Cardiac muscle cell (in vitro differentiated cells and primary cell): ENCODE data around the gene KIRREL3. TPM values are rescaled to one million over a fixed set of nuclear protein-coding genes. Genes with fewer than 3 reads are reported as not detected.

Experiments
- DNase-seq, 2 donors: peaks; one replicate each; pipeline versions ENCODE4 v3.0.0 to v3.0.0-alpha.2; 2010 to 2017; ENCODE audit warnings: low read depth in 1 of 2, low spot score in 1 of 2
- H3K27ac ChIP-seq: fragments of 200-600 bp; sonication (generic); 2 replicates; pipeline ENCODE4 v1.5.1; 2016
- H3K27me3 ChIP-seq: fragments of 200-600 bp; sonication (generic); 2 replicates; pipeline ENCODE4 v1.6.0; 2016; ENCODE audit warnings: control low read depth
- H3K36me3 ChIP-seq: fragments of 200-600 bp; sonication (generic); 2 replicates; pipeline ENCODE4 v1.5.1; 2016; ENCODE audit warnings: control low read depth
- H3K4me1 ChIP-seq: fragments of 200-600 bp; sonication (generic); 2 replicates; pipeline ENCODE4 v1.8.1; 2017; ENCODE audit warnings: low read depth, mild to moderate bottlenecking, mixed run types
- H3K4me3 ChIP-seq: fragments of 200-600 bp; sonication (generic); 2 replicates; pipeline ENCODE4 v1.5.1; 2016; ENCODE audit warnings: mild to moderate bottlenecking
- H3K9me3 ChIP-seq: fragments of 200-600 bp; sonication (generic); 2 replicates; pipeline ENCODE4 v1.5.1; 2017; ENCODE audit warnings: low read depth, mild to moderate bottlenecking, control low read depth
- CTCF ChIP-seq: IDR thresholded peaks from 2 replicates; pipeline ENCODE4 v1.5.1; 2012; ENCODE audit warnings: low read depth, mild to moderate bottlenecking, low read length
- polyA plus RNA-seq: library from polyadenylated mRNA; unstranded; fragments of >200 nt; fragmentation: Nextera tagmentation; extraction: Ambion mirVana; gene quantifications from 2 replicates; pipeline ENCODE4 v1.2.1, GENCODE V29; 2016
- total RNA-seq: library from RNA; depleted of rRNA; stranded (reverse); fragments of >200 nt; gene quantifications from 2 replicates; pipeline ENCODE4 v1.2.3, GENCODE V29; 2016

KIRREL3 gene
- total and polyA plus RNA-seq, 2 experiments from 2014 or later, result 0.12 to 0.89 TPM

GRCh38 chr11:126414615-126415014, 586.0 kb downstream of the KIRREL3 start:
- no peak for TF ChIP-seq CTCF
- H3K4me1 ChIP-seq, result peaks cover 6% of the 10 kb centered on the region

GRCh38 chr11:126413843-126414405, 586.6 kb downstream of the KIRREL3 start:
- DNase-seq, result no peak
- Histone ChIP-seq H3K4me3 (no peak overlapping the region), H3K4me1 (peaks cover 5% of the 10 kb centered on the region), H3K27ac (no peak overlapping the region), H3K27me3 (no peaks in the 10 kb centered on the region), H3K36me3 (peaks cover 2% of the 10 kb centered on the region), H3K9me3 (no peaks in the 10 kb centered on the region)
- TF ChIP-seq CTCF, result no peak

More at GRCh38 chr11:126414615-126415014, 586.0 kb downstream of the KIRREL3 start:
- DNase-seq, result no peak
- Histone ChIP-seq H3K9me3 (no peaks in the 10 kb centered on the region), H3K27me3 (no peaks in the 10 kb centered on the region), H3K36me3 (peaks cover 2% of the 10 kb centered on the region), H3K4me3 (no peak overlapping the region), H3K27ac (no peak overlapping the region)

GRCh38 chr11:126413426-126413825, 587.1 kb downstream of the KIRREL3 start:
- Histone ChIP-seq H3K9me3 (no peaks in the 10 kb centered on the region), H3K27ac (no peak overlapping the region), H3K27me3 (no peaks in the 10 kb centered on the region), H3K4me1 (peaks cover 5% of the 10 kb centered on the region), H3K36me3 (peaks cover 2% of the 10 kb centered on the region), H3K4me3 (no peak overlapping the region)
- no peak for TF ChIP-seq CTCF
- no peak for DNase-seq

- DNase-seq, result peak; percentile 36 to 72
- Histone ChIP-seq H3K4me3 (no peak overlapping the region), H3K36me3 (peaks cover 2% of the 10 kb centered on the region), H3K27me3 (no peaks in the 10 kb centered on the region), H3K27ac (no peak overlapping the region), H3K4me1 (peaks cover 5% of the 10 kb centered on the region), H3K9me3 (no peaks in the 10 kb centered on the region)
- peak; percentile 49 for TF ChIP-seq CTCF
Observed at GRCh38 chr11:126411971-126412381, 588.6 kb downstream of the KIRREL3 start.

GRCh38 chr11:126410649-126411048, 589.9 kb downstream of the KIRREL3 start:
- no peak for TF ChIP-seq CTCF
- Histone ChIP-seq H3K4me1 (peaks cover 5% of the 10 kb centered on the region), H3K4me3 (no peak overlapping the region), H3K27ac (no peak overlapping the region), H3K27me3 (no peaks in the 10 kb centered on the region), H3K9me3 (no peaks in the 10 kb centered on the region), H3K36me3 (peaks cover 2% of the 10 kb centered on the region)
- DNase-seq, result peak in 1 of 2 donors; percentile 71
